ENCODE measurements around the gene RTN4. TPM values are rescaled to one million over a fixed set of nuclear protein-coding genes. Genes with fewer than 3 reads are reported as not detected.

Gene RTN4
- total RNA-seq, 1 donor from 2014 or later, result 384 TPM

DNA sequence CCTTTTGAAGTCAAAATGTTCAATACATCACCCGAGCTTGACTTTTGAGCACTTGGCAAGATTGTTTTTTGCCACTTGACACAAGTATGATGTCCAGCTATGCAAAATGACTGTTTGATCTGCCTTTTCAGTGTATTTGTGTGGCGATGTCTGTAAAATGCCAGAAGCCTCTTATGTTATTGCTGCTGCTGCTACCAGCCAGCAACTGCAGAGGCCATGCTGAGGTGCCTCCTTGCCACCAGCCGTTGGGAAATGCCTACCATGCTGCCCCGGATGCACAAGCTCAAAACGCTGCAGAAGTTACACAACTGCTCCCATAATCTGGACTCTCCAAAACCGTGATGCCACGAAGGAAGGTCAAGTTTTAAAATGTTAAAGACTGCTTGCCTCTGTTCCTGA lies 80.3 kb downstream of the RTN4 start:
- no peak for DNase-seq (ENCODE audit: low read depth)
- TF ChIP-seq, protein P1, sequence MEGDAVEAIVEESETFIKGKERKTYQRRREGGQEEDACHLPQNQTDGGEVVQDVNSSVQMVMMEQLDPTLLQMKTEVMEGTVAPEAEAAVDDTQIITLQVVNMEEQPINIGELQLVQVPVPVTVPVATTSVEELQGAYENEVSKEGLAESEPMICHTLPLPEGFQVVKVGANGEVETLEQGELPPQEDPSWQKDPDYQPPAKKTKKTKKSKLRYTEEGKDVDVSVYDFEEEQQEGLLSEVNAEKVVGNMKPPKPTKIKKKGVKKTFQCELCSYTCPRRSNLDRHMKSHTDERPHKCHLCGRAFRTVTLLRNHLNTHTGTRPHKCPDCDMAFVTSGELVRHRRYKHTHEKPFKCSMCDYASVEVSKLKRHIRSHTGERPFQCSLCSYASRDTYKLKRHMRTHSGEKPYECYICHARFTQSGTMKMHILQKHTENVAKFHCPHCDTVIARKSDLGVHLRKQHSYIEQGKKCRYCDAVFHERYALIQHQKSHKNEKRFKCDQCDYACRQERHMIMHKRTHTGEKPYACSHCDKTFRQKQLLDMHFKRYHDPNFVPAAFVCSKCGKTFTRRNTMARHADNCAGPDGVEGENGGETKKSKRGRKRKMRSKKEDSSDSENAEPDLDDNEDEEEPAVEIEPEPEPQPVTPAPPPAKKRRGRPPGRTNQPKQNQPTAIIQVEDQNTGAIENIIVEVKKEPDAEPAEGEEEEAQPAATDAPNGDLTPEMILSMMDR (conservative IDR thresholded peaks at IDR 0.05; ENCODE audit: low read depth, low read length), result no peak
- no peak overlapping the region for H3K4me3 ChIP-seq (ENCODE audit: low read depth, low read length)

DNA sequence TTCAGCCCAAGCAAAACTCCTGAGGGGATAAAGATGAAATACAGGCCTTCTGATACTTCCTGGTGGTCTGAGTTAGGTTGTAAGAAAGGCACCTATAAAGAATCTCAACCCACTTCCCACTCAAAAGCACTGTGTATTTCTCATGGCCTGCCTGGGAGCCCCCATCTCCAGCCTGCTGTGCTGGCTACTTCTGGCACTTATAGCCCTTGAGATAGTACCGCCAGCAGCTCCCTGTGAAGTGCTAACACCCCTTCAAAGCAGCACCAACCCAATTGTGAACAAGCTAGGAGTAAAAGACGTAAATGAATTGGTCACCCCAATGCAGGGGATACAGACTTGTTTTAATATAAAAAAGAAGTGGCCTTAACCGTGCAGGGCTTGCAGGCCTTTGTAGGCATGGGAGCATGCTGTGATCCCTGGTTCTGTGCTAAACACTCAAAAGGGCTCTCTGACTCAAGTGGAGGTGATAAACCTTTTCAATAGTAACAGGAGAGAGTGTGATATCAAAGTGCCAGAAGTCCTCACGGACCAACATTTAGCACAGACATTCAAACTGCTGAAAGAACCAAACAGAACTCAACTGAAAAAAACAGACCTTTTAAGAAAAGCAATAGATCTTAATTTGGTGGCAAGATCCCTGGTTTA lies 80.8 kb downstream of the RTN4 start:
- DNase-seq (ENCODE audit: low read depth), result no peak
- TF ChIP-seq, protein P1 (conservative IDR thresholded peaks at IDR 0.05; ENCODE audit: low read depth, low read length), result no peak
- no peak overlapping the region for H3K4me3 ChIP-seq (ENCODE audit: low read depth, low read length)

DNA sequence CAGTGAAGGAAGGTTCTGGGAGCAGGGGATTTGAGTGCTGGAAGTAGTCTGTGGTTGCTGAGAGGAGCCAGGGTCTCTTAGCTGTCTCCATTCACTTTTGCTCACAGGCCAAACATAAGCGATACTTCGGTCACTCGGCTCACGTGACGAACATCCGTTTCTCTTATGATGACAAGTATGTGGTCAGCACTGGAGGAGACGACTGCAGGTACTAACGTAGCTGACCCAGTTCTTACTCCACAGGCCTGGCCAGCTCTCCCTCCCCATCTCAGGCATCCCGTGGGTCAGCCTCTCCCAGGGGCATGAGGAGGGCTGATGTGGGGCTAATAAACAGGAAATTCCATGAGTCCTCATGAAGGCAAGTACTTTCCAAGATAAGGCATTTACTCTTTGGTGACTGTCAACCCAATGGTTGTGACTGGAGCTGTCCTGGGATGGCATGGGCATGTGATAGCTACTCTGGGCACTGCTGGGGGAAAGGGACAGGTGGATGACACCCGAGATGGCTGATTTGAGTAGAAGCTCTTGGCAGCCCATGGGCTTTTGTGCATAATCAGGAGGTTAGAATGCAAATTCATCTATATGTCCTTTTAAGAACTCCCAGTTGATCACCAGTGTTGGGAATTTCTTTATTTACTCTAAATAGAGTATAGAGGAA lies 81.6 kb downstream of the RTN4 start:
- DNase-seq (ENCODE audit: low read depth), result no peak
- TF ChIP-seq, protein P1 (conservative IDR thresholded peaks at IDR 0.05; ENCODE audit: low read depth, low read length), result no peak
- H3K4me3 ChIP-seq (ENCODE audit: low read depth, low read length), result no peak overlapping the region

DNA sequence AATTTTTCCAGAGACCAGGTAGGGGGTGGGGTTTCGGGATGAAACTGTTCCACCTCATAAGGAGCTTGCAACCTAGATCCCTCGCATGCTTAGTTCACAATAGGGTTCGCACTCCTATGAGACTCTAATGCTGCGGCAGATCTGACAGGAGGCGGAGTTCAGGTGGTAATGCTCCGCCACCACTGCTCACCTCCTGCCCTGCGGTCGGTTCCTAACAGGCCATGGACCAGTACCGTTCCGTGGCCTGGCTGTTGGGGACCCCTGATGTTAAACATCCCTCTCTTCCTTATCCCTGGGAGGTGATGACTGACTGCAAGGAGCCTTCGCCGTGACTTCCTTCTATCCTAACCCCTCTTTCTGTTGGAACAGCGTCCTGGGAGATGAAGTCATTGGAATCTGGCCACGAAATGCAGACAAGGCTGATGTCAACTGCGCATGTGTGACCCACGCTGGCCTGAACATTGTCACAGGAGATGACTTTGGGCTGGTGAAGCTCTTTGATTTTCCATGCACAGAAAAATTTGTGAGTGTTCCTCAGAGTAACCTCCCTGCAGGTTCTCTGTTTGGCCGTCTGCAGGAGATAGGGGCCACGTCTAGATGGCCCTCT lies 82.4 kb downstream of the RTN4 start:
- TF ChIP-seq, protein P1 (conservative IDR thresholded peaks at IDR 0.05; ENCODE audit: low read depth, low read length), result no peak
- DNase-seq (ENCODE audit: low read depth), result no peak
- no peak overlapping the region for H3K4me3 ChIP-seq (ENCODE audit: low read depth, low read length)

DNA sequence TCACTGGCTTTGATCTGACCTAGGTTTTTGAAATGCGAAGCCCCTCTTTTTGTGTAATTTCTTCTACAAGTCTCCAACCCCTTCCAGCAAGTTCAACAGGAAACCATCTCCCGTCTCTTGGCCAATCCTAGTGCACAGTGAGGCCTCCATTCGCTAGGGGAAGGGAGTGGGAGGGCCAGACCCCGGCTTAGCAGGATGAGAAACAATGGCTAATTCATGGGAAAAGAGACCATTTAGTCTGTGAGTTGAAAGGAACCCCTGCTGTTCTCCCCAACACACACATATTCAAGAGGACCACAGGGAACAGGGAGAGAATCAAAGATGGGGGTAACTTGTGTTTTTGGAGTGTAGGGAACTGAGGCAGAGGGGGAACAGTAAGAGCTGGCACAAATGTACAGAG lies 83.0 kb downstream of the RTN4 start:
- TF ChIP-seq, protein P1 (conservative IDR thresholded peaks at IDR 0.05; ENCODE audit: low read depth, low read length), result no peak
- H3K4me3 ChIP-seq (ENCODE audit: low read depth, low read length), result no peak overlapping the region
- DNase-seq (ENCODE audit: low read depth), result no peak

DNA sequence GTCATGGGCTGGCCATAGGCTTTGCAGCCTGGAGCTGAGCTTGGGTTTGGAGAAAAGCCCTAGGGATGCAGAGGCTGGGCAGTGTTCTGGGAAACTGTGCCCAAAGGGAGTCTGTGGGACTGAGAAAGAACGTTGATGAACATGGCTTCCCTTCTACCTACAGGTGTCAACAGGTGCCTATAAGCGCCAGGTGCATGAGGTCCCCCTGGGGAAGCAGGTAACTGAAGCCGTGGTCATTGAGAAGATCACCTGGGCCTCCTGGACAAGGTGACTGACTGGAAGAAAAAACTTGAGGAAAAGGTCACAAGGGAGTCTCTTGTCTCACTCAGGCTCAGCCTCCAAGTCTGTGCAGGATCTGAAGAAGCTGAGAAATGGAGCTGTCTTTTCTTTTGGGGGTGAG lies 83.4 kb downstream of the RTN4 start:
- no peak overlapping the region for H3K4me3 ChIP-seq (ENCODE audit: low read depth, low read length)
- DNase-seq (ENCODE audit: low read depth), result no peak
- TF ChIP-seq, protein P1 (conservative IDR thresholded peaks at IDR 0.05; ENCODE audit: low read depth, low read length), result no peak
